C1 segment of cervical spinal cord (tissue), 14 donors: ENCODE data around the gene SFXN1.

Experiments used
- DNase-seq, 14 donors: peaks; one replicate each; lab custom pipeline; 2025; lab: John Stamatoyannopoulos, UW

Gene SFXN1

DNA sequence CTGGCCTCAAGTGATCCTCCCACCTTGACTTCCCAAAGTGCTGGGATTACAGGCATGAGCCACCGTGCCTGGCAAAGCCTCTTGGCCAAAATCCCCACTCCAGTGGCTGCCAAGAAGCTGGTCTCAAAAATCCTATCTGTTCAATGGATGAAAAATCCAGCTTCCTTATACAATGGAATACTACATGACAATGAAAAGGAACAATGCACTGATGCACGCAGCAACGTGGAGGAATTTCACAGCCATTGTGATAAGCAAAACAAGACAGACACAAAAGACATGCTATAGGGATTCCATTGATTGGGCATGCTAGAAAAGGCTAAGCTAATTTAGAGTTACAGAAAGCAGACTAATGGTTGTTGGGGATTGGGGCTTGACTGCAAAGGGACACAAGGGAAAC lies 13.1 kb upstream of the SFXN1 start:
- no peak for DNase-seq

DNA sequence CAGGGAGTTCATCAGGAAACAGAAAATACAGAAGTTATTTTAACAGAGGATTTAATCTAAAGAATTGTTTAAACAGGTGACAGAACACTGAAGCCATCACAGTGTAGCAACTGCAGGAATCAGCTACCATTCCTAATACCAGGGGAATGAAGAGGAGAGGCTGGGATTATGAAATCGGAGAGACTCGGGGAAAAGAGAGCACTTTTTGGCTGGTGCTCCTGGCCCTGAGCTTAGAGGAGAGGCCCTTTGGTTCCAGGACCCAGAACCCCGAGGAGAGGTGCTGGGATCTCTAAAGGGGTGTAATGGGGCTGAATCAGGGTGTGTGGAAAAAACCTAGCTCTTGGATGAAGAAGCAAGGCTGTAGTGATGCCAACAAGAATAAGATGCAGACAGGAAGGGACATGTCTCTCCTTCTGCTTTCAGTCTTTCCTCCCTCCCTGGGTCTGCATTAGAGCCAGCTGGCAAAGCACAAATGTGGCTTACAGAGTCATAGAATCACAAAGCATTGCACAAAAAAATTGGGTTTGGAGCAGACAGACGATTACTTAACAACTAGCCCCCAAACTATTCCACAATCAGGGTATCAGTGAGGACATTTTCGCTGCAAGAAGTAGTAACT lies 11.6 kb upstream of the SFXN1 start:
- peak in 6 of 14 donors; percentile 3 to 25 (median 12) for DNase-seq

DNA sequence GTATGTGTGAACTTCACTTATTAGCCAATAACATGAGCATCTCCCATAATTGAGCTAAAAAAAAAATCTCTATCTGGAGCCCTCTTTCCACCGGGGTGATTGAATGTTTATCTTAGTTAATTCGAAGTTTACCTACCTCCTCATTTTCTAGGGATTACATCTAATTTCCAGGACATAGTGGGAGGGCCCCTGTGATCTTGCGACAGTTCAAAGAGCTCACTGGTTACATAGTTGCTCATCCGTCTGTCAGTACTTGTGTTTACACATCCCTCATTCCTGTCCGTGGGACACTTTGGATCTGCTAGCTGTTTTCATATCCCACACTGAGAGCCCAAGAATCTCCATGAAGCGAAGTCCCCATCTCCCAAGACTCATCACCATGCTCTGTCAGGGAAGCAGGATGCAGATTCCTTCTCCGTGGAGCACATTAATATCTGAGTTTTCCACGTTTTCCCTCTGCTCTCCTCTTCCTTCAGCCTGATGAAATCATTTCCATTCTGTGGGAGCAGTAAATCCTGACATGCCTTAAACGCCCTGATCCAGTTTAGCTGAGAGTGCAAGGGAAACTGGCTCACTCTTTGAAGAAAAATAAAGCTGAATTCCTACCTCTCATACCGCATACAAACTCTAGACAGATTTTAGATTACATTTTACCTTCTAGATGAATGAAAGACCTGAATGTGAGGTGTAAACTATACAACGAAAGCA lies 10.2 kb upstream of the SFXN1 start:
- DNase-seq = no peak

DNA sequence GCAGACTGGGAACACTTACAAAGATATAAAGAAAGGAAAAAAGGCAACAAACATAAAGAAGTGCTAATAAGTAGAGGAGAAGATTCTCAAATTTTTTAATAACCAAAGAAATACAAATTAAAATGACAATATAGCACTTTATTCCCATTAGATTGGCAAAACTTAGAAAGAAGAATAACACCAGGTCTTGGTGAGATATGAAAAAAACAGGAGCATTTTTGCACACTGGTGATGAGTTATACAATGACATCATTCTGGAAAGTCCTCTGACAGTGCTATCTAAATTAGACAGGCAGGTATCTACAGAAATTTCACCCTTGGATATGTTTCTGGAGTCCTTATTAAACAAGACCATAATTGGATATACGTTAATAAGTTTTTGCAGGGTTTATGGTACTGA lies 9.5 kb upstream of the SFXN1 start:
- DNase-seq = no peak

DNA sequence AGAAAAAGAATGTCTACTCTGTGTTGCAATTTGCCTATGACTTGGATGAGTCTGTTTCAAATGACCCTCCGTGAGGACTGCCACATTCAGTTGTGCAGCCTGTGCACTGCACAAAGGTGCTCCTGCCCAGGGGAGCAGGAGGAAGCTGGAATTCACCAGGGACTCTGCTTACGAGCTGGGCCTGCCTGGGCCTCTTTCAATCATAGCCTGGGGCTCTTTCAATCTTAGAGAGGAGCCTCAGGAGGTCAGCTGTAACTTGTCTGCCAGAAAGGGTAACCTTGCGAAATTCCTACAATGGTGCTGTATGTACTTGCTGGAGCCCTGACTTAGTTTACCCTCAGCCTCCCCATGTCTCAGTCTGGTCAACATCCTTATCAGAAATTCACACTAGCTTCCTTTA lies 8.4 kb upstream of the SFXN1 start:
- no peak for DNase-seq

DNA sequence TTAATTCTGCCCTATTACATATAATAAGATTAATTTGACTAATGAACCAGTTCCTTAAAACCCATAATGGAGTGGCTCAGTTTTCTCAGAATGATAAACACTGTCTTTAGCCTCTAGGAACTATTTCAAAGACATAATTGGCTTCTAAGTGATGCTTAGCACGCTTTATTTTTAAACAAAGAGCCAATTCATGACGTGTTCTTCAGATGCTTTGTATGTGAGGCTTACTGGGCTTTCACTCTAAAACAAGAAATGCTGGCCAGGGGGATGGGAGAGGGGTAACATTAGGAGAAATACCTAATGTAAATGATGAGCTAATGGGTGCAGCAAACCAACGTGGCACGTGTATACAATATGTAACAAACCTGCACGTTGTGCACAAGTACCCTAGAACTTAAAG lies 7.6 kb upstream of the SFXN1 start:
- no peak for DNase-seq

DNA sequence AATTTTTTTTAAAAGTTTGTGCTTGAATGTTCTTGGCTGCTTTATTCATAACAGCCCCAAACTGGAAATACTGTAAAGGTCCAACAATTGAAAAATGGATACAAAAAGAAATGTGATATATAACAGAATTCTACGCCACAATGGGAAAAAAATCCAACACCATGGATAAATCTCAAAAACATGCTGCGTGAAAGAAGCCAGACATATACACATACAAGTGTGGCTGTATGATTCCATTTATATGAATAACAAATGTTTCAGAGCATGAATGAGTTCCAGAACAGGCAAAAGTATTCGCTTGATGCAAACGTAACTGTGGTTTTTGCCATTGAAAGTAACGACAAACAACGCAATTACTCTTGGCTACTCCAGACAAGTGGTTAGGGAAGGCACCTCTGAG lies 7.2 kb upstream of the SFXN1 start:
- no peak for DNase-seq

DNA sequence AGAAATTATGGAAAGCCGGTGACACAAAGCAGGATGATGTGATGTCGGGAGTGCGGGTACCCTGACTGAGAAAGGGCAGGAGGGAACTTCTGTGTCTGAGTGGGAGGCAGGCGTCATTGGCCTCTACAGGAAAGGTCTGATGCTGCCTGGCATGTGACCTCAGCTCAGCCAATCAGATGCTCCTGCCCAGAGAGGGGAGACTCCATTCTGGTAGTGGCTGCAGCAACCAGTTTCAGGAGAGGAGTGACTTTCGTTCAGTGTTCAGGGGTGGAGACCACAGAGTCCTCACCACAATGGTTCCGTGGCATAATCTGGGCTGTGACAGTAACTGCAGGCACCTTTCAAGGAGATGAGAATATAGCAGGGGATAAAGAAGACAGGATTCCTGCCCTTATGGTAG lies 6.7 kb upstream of the SFXN1 start:
- no peak for DNase-seq

DNA sequence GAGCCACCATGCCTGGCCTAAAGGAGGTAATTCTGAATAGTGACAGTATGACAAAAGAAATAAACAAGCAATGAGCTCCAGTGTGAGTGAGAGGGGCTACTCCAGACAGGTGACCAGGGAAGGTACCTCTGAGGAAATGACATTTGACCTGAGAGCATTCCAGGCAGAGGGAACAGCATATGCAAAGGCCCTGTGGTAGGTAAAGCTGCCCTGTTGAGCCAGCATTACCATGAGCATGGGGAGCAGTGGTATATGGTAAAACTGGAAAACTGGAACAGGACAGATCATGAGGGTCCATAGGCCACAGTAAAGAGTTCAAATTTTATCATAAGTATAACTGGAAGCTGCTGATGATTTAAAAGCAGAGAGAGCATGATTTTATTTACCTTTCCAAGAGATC lies 6.0 kb upstream of the SFXN1 start:
- DNase-seq = no peak

DNA sequence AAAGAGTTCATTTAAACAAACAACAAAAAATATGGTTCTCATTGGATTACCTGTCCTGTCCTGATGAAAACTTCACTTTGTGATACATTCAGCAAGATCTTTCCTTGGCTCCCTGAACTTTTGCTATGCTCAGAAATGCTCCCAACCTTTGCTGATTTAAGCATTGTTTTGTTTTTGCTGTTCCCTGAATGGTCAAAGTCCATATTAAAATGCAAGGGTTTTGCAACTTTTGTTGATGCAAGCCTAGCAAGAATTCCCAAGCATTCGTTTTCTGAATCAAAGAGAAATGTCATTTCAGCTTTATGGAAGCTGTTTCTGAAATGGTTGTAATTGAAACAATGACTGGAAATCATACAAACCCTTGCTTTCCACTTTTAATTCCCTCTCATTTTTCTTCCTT lies 3.1 kb upstream of the SFXN1 start:
- DNase-seq = no peak

DNA sequence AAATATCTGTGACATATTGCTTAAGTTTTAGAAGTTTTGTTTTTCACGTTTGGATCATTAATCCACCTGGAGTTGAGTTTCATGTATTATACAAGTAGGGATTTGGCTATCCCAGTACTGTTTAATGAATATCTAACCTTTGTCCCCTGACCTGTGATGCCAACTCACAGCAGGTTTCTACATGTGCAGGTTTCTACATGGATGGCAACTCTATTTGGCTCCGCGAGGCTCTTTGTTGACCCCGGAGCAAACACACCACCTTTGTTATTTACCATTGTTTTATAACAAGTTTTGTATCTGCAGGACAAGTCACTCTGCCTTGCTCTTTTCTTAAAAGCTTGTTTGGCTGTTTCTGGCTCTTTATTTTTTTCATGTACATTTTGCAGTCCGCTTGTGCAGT lies 920 bp upstream of the SFXN1 start:
- DNase-seq = no peak

DNA sequence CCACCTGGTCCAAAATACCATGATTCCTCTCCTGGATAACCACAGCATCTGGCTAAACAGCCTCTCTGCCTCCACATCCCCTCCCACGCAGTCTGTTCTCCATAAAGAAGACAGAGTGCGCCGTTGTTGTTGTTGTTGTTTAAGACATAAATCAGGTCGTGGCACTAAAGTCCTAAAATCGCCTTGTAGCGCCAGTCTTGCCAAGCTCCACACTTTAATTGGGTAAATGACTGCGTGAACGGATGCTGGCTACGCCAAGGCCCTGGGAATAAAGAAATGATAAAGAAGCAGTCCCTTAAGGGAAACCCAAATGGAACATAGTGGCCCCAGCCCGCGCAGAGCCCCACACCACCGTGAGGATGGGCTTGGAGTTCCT lies 364 bp upstream of the SFXN1 start:
- no peak for DNase-seq

DNA sequence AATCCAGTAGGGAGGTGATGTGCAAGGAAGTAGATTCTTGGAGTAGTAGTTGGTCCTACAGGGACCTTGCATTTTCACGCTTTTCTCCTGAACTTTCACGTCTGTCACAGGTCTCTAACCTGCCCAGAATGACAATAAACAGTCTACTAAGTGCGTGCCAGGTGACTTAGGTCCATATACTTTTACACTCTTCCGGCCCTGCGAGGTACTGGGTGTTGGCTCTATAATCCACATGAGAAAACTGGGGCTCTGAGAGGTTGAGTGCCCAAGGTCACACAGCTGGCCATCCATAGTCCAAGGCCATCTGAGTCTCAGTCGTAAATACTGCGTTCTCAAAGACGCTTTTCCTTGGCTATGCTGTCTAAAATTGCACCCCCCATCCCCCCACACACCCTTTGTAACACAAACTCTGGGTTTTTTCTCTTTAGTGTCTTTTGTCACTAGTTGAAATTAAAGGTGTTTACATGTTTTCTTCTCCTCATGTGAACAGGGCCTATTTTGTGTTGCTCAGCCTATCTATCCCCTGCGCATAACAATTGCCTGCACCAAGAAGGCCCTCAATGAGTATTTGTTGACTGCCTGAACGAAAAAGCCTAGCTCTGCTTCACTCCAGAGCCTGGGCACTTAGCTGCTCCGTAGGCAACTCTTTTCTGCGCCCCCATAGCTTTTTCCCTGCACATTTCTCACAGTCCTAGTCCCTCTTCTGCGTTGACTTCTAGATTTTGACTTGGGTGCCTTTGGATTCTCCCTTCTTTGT lies 943 bp downstream of the SFXN1 start:
- peak in 1 of 14 donors; percentile 27 for DNase-seq

DNA sequence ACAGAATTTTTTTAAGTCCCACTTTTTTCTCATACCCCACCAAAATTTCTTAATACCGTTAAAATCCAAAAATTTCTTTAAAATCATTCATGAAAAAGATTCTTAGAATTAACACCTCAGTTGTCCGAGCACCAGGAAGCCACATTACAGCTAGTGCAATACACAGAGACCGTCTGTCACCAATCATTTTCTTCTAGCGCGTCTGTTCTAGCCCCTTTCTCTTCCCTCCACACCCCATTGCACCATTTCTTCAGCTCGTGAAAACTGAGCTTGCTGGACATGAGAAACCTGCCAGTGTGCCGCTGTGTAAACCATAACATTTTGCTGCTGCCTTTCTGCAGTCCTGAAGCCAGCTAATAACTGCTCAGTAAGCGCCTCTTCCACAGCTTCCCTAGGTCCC lies 5.0 kb downstream of the SFXN1 start:
- DNase-seq = no peak

DNA sequence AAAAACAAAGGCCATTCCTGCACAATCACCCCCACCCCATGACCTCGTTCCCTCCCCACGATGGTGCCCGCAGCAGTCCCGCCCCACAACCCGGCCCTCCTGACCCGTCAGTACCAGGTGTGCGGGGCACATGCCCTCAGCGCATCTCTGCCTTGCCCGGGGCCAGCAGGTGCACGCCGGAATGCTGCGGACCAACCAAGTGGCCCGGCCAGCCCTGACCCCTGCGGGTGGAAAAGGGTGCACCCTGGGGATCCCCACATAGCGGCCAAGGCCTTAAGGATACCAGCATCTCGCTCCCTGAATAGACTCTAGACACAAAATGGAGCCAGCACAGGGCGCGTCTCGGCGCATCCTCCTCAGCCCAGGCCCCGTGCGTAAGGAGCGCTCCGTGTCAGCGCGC lies 6.0 kb downstream of the SFXN1 start:
- DNase-seq = no peak

DNA sequence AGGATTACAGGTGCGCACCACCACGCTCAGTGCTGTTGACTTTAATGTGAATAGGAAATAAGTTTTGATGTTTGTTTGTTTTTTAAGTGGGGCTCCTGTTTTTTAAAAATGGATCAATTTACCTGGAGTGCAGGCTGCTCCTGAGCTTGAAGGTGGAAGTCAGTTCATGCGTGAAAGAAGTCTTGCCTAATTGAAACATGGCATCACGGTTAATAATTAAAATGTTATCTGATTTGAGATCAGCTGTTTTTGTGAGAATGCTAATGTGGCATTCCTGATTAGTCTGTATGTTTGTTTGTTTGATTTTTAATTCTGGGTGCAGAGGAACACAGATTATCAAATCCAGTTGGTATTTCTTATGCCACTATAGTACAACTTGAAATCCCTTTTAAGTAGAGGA lies 6.5 kb downstream of the SFXN1 start:
- no peak for DNase-seq

DNA sequence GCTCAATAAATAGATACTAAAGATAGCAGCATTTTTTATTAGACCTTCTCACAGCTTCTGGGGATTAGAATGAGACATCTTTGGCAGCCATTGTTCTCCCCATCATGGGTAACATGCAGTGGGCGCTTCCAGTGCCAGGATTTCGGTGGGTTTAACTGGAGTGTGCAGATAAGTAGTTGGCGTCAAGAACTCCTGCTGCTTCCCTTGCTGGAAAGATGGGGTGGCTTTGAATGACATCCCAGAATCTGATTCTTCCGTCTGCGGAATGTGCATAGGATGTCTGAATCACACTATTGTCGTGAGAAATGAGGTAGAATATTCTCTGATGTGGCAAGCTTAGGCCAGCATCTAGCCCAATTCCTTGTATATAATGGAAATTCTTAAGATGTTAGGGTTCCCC lies 7.3 kb downstream of the SFXN1 start:
- DNase-seq = no peak

DNA sequence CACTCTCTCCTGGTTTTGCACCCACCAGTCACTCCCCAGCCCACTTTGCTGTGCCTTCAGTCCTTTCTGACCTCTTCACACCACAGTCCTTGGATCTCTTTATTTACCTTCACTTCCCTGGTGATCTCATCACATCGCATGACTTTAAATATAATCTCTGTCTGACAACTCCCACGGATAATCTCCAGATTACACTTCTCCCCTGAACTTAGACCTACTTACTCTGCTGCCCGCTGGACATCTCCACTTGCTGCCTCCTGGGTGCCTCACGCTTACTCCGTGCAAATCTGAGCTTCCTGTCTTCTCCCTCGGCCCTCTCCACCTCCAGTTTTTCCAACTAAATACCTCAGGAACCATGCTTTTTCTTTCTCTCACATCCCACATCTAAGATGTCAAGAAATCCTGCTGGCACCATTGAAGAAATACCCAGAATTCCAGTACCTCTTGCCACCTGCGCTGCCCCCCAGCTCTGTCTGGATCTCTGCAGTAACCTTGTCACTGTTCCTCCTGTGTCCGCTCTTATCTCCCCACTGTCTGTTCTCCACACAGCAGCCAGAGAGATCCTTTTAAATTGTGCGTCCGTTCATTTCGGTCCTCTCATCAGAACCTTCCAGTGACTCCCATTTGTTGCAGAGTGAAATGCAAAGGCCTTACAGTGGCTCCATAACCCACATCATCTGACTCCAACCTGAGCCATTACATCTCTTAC lies 9.3 kb downstream of the SFXN1 start:
- DNase-seq = no peak

DNA sequence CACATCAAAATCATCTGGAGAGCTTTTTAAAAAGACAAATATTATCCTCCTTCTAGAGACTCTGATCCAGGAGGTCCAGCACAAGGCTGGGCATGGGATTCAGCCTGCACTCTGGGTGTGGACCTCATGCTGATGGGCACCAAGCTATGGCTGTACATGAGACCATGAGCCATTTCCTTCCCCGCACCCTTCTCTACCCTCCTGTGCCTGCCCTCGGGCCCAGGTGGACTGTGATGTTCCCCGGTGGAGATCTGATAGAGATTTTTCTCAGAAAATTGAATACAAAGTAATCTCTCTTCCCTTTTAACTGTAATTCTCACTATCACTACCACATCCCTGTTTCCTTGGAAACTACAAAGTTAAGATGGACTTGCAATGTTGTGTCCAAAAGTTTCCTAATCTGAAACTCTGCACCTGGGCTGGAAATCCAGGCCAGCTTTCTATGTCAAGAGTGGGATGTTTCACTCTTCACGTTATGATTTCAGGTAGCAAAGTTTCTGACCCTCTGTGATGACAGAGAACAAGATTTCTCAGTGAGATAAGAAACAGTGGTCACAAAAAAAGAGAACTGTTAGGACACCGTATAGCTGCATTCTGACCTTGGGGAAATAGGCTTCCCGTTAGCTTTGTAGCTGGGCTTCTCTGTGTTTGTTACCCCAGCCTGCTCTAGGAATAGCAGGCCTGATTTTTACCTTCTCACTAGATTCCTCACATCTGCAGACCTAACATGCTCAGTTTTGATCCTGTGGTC lies 11.5 kb downstream of the SFXN1 start:
- no peak for DNase-seq

DNA sequence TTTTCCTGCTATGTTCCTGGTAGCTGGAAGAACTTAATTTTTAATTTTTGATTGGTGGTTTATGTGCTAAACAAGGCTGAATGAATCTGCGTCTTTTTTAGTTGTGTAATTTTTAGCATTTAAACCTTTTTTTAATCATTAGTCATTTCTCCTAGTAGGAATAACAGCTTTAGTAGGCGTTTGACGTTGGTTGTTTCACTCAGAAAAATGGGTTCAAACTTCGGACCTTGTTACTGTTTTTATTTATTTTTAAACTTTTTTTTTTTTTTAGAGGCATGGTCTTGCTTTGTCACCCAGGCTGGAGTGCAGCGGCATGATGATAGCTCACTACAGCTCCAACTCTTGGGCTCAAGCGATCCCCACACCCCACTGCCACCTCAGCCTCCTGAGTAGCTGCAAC lies 12.9 kb downstream of the SFXN1 start:
- DNase-seq = no peak

DNA sequence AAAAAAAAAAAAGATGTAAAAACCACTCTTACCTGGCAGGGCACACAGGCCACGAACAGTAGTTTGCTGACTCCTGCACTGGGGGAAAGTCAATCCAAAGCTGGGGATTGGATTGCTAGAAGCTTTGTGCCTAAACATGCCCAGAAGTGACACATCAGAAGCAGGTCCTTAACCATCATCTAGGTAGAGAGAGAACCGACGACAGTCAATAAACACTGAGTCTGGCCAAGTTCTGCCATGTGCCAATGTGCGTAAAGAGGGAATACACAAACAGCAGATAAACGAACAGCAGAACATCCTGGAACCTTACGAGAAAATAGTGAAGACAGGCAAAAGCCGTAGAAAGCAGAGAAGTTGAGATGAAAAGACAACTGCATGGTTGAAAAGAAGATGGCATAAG lies 14.9 kb downstream of the SFXN1 start:
- no peak for DNase-seq

DNA sequence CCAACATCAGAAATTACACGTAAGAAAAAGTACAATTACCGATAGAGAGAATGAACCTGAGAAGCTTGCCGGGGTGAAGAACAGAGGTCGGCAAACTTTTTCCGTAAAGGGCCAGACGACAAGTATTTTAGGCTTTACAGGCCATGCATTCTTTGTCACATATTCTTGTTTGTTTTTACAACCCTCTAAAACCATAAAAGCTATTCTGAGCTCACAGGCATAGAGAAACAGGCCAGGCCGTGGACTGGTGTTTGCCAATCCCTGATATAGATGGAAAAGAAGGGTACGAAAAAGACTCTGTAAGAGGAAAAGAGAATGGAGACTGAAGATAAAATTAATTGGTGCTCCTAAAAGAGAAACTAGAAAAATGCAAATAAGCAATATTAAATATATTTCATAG lies 15.4 kb downstream of the SFXN1 start:
- no peak for DNase-seq
